ENCODE measurements around the gene TUBGCP6.

The TUBGCP6 gene

DNA sequence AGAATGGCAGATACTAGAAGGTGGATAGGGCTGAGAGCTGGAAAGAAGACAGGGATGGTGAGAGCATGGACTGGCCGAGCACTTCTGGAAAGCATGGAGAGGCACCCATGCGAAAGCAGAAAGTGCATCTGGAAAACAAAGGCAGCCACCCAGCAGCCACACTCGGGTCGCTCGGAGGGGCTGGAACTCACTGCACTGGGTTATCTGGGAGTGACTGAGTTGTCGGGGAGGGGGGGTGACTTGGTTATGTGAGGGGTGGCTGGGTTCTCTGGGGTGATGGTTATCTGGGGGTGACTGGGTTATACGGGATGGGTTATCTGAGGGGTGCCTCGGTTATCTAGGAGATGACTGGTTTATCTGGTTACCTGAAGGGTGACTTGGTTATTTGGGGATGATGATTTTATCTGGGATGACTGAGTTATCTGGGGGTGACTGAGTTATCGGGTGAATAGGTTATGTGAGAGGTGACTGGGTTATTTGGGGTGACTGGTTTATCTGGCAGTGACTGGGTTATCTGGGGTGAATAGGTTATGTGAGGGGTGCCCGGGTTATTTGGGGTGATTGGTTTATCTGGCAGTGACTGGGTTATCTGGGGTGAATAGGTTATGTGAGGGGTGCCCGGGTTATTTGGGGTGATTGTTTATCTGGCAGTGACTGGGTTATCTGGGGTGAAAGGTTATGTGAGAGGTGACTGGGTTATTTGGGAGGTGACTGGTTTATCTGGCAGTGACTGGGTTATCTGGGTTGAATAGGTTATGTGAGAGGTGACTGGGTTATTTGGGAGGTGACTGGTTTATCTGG is 76.9 kb downstream of the TUBGCP6 start:
- Histone ChIP-seq H3K27me3 (ENCODE audit: control insufficient read depth in 1 of 2, insufficient read depth in 2 of 2, low read length in 2 of 2) (peaks cover 7 to 21% of the 10 kb centered on the region in 2 donors), H3K36me3 (ENCODE audit: control insufficient read depth in 1 of 2, insufficient read depth in 2 of 2, low read length in 2 of 2) (no peaks in the 10 kb centered on the region), H3K9ac (ENCODE audit: low read depth in 1 of 2, low read length in 2 of 2) (no peak overlapping the region), H3K4me1 (ENCODE audit: control insufficient read depth in 1 of 2, insufficient read depth in 2 of 2, low read length in 2 of 2) (peaks cover 0 to 7% of the 10 kb centered on the region in 2 donors), H3K27ac (ENCODE audit: low read depth, low read length) (no peak overlapping the region), H3K9me3 (ENCODE audit: control insufficient read depth in 1 of 2, low read length in 2 of 2) (no peaks in the 10 kb centered on the region), H3K4me3 (ENCODE audit: low read depth in 1 of 2, low read length in 2 of 2) (no peak overlapping the region)

Data from duodenal mucosa (tissue), 2 donors.